Stimulated activated CD4-positive, alpha-beta T cell treated with anti-CD3 and anti-CD28 coated beads, Interleukin-1b, Interleukin-23, amount 100 ng/mL, for 1 hour (primary cell): ENCODE measurements around the gene BRINP3.
"Not testable (repeated sequence)": the region's sequence is repeated elsewhere in the genome, so short reads cannot be mapped to it uniquely, and the experiment has no call there.

ENCODE experiments used
- DNase-seq, 2 donors: peaks; one replicate each; pipeline ENCODE4 v3.0.0-alpha.2; 2020; ENCODE audit warnings: low read depth in 2 of 2

BRINP3 gene

GRCh38 chr1:190477762-190478148 is at the start of gene BRINP3:
Gene BRINP3 (minus strand): TSS chr1:190477864.
- DNase-seq, result no peak

- no peak for DNase-seq
Observed at GRCh38 chr1:190511554-190511953, 33.9 kb upstream of the BRINP3 start.

GRCh38 chr1:190507357-190507756 is 29.7 kb upstream of the BRINP3 start:
- no peak for DNase-seq

GRCh38 chr1:190504539-190504938 is 26.9 kb upstream of the BRINP3 start:
- not testable (repeated sequence) for DNase-seq

GRCh38 chr1:190497565-190497964 is 19.9 kb upstream of the BRINP3 start:
- DNase-seq, result no peak

GRCh38 chr1:190494451-190494850 is 16.8 kb upstream of the BRINP3 start:
- DNase-seq, result no peak

GRCh38 chr1:190491404-190491803 is 13.7 kb upstream of the BRINP3 start:
- DNase-seq, result no peak

GRCh38 chr1:190484045-190484444 is 6.4 kb upstream of the BRINP3 start:
- no peak for DNase-seq

GRCh38 chr1:190480231-190480630 is 2.6 kb upstream of the BRINP3 start:
- no peak for DNase-seq

GRCh38 chr1:190479516-190479915 is 1.9 kb upstream of the BRINP3 start:
- DNase-seq, result no peak

- DNase-seq, result no peak
Observed at GRCh38 chr1:190479050-190479397, 1.4 kb upstream of the BRINP3 start.

- DNase-seq, result no peak
Observed at GRCh38 chr1:190478149-190479049, 735 bp upstream of the BRINP3 start.

- DNase-seq, result no peak
Observed at GRCh38 chr1:190476806-190477205, 858 bp downstream of the BRINP3 start.

- no peak for DNase-seq
Observed at GRCh38 chr1:190476321-190476720, 1.3 kb downstream of the BRINP3 start.

- no peak for DNase-seq
Observed at GRCh38 chr1:190475421-190476141, 2.1 kb downstream of the BRINP3 start.

GRCh38 chr1:190474650-190475211 is 2.9 kb downstream of the BRINP3 start:
- no peak for DNase-seq

GRCh38 chr1:190474010-190474409 is 3.7 kb downstream of the BRINP3 start:
- no peak for DNase-seq

GRCh38 chr1:190472494-190472893 is 5.2 kb downstream of the BRINP3 start:
- DNase-seq, result no peak

- DNase-seq, result no peak
Observed at GRCh38 chr1:190472042-190472441, 5.6 kb downstream of the BRINP3 start.

GRCh38 chr1:190464690-190465089 is 13.0 kb downstream of the BRINP3 start:
- no peak for DNase-seq

GRCh38 chr1:190456129-190456528 is 21.5 kb downstream of the BRINP3 start:
- no peak for DNase-seq

GRCh38 chr1:190455631-190456030 is 22.0 kb downstream of the BRINP3 start:
- DNase-seq, result no peak

GRCh38 chr1:190453550-190453949 is 24.1 kb downstream of the BRINP3 start:
- DNase-seq, result no peak
